Activated CD4-positive, alpha-beta T cell treated with anti-CD3 and anti-CD28 coated beads, Interleukin-2, amount 50 U/mL, for 48 hours (primary cell): ENCODE results near the gene RAB3GAP1.
"Not testable (repeated sequence)": the region's sequence is repeated elsewhere in the genome, so short reads cannot be mapped to it uniquely, and the experiment has no call there.

ENCODE experiments used
- DNase-seq, 2 experiments: peaks; one replicate each; pipeline ENCODE4 v3.0.0-alpha.2; 2020

Gene RAB3GAP1

DNA sequence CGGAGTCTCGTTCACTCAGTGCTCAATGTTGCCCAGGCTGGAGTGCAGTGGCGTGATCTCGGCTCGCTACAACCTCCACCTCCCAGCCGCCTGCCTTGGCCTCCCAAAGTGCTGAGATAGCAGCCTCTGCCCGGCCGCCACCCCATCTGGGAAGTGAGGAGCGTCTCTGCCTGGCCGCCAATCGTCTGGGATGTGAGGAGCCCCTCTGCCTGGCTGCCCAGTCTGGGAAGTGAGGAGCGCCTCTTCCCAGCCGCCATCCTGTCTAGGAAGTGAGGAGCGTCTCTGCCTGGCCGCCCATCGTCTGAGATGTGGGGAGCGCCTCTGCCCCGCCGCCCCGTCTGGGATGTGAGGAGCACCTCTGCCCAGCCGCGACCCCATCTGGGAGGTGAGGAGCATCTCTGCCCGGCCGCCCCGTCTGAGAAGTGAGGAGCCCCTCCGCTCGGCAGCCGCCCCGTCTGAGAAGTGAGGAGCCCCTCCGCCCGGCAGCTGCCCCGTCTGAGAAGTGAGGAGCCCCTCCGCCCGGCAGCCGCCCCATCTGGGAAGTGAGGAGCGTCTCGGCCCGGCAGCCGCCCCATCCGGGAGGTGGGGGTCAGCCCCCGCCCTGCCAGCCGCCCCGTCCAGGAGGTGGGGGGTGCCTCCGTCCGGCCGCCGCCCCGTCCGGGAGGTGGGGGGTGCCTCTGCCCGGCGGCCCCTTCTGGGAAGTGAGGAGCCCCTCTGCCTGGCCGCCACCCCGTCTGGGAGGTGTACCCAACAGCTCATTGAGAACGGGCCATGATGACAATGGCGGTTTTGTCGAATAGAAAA, 53.6 kb downstream of the RAB3GAP1 start:
- DNase-seq: not testable (repeated sequence)

- DNase-seq: no peak
Observed at GRCh38 chr2:135113322-135113721, 61.2 kb downstream of the RAB3GAP1 start.

GRCh38 chr2:135119582-135119981, 67.5 kb downstream of the RAB3GAP1 start:
- DNase-seq: no peak

- DNase-seq: no peak
Observed at GRCh38 chr2:135121016-135121657, 69.0 kb downstream of the RAB3GAP1 start.

DNA sequence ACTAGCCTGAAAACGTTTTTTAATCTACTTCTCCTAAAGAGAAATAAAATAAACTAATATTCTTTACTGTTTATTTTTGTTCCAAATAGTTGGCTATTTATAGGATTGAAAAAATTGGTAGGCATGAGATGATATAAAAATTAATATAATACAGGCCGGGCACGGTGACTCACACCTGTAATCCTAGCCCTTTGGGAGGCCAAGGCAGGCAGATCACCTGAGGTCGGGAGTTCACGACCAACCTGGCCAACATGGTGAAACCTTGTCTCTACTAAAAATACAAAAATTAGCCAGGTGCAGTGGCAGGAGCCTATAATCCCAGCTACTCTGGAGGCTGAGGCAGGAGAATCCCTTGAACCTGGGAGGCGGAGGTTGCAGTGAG, 69.6 kb downstream of the RAB3GAP1 start:
- DNase-seq: not testable (repeated sequence)

- DNase-seq: no peak
Observed at GRCh38 chr2:135124924-135125886, 73.1 kb downstream of the RAB3GAP1 start.

DNA sequence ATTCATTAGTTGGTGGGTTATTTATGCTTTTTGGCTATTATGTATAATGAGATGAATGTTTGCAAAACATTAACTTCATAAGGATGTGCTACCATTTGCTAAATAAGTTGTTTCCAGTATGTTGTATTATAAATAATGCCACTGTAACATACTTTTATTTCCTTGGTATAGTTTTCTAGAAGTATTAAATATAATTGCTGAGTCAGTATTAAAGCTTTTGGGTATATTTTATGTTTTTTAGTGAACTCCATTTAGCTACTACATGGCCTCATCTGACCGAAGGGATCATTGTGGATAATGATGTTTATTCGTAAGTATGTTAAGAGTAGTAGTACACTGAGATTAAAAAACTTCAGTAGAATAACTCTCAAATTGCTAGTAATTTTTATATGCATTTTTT, 73.8 kb downstream of the RAB3GAP1 start:
- no peak for DNase-seq

DNA sequence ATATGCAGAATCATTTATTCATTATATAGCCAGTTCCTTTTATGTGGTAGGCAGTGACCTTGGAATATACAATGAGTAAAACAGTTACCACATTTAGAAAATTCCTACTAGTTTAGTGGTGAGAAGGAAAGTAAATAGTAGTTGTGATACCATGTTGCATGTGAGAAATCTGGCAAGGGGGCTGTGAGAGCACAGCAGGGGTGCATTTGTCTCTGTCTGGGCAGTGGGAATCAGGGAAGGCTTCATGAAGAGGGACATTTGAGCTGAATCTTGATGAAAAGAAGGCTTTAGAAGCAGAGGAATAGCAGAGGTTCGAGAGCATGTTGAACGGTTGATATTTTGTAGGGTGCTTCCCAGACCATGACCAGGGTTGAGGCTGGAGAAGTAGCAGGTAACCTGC, 78.7 kb downstream of the RAB3GAP1 start:
- no peak for DNase-seq

GRCh38 chr2:135132314-135132713, 80.2 kb downstream of the RAB3GAP1 start:
- no peak for DNase-seq

GRCh38 chr2:135140606-135141005, 88.5 kb downstream of the RAB3GAP1 start:
- no peak for DNase-seq

GRCh38 chr2:135142323-135142722, 90.2 kb downstream of the RAB3GAP1 start:
- DNase-seq: no peak

DNA sequence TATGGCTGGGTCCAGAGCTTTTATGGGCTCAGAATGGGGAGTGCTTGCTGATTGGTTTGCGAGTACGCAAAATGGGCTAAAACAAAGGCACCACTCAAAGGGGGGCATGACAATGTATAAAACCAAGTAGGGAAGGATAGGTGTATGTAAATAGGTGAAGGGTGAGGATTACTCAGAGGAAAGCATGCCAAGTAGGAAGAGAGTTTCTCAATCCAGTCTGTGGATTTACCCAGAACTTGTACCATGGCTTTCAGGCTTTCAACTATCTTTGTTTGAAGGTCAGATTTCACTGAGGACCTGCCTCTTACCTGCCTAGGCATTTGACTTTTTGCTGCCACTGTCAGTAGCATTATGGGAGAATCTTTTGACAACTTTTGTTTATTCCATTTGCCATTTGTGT, 92.3 kb downstream of the RAB3GAP1 start:
- DNase-seq: no peak

- DNase-seq: no peak
Observed at GRCh38 chr2:135149251-135149650, 97.2 kb downstream of the RAB3GAP1 start.

DNA sequence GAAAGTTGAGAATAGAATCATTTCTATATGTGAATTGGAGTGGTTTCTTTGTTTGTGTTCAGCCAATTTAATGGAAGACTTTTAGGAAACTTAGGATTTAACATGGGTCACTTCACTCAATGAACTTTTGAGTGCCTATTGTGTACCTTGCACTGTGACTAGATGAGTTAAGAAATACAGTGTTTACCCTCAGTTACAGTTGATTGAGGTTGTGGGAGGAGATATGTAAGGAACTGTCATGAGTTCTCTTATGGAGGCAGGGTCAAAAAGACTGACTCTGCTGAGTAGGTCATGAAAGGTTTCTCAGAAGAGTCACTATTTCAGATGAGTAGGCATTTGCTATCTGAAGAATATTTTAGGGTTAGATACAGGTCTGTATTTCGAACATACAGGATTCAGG, 98.6 kb downstream of the RAB3GAP1 start:
- no peak for DNase-seq

DNA sequence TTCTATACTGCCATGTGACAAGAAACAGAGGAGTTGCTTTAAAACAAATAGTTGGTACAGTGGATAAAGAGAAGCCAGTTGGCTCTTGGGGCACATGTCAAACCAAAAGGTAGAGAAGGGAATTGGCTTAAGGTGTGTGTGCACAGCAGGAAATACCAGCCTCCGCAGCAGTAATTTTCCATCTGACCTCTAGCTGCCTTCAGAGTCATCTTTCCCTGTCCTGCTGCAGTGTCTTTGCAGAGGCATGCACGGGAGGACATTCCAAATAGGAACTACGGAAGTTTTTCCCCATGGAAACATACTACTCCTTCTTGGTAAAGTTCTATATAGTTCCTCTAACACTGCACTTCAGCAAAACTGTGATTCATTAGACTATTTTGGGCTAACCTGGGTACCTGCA, 99.5 kb downstream of the RAB3GAP1 start:
- DNase-seq: no peak

DNA sequence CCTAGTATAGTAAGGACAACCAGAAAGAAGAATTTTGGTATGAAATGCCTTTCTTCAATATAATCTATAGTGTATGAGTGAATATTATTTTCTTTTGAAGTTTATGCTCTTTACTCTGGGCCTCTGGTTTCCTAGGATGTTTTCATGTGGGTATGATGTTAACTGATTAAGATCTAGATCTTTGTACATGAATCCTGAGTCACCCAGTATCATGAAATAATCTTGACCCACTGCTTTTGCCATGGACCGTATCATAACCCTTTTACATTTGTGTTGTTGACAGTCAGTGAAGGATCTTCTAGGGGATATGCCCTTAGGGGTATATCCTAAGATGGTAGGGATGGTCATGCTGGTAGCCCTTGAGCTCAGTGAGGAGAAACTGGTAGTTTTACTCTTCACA, 100.3 kb downstream of the RAB3GAP1 start:
- DNase-seq: no peak

GRCh38 chr2:135154962-135155361, 102.9 kb downstream of the RAB3GAP1 start:
- no peak for DNase-seq

GRCh38 chr2:135157856-135158255, 105.8 kb downstream of the RAB3GAP1 start:
- DNase-seq: no peak

DNA sequence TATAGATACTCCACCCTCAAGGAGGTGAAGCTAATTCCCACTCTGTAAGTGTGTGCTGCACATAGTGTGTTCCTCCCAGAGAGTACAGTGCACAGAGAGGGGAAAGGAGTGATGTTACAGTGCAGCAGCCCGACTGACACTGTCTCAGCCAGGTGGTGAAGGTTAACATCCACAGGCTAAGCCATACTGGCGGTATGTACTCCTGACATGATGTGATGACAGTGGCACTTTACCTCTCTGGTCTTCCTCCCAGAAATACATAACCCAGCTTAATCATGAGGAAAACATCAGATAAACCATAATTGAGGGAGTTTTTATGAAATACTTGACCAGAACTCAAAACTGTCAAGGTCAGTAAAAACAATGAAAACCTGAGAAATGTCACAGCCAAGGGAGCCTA, 107.1 kb downstream of the RAB3GAP1 start:
- no peak for DNase-seq

GRCh38 chr2:135162377-135162776, 110.3 kb downstream of the RAB3GAP1 start:
- no peak for DNase-seq

DNA sequence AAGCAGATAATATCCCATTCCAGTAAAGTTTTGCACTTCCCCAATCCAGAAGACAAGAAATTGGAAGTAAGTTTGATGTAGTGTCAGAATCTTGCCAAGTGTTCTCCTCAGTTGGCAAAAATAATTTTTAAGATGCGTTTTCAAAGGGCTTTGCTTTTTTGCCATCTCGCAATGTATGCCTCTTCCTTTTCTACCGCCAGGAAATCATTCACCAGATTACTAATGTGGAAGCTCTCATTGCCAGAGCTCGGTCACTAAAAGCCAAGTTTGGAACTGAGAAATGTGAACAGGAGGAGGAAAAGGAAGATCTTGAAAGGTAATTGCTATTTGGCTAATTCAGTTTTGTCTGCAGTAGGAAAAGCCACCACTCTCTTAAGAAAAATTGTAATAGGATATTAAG, 110.7 kb downstream of the RAB3GAP1 start:
- DNase-seq: no peak

DNA sequence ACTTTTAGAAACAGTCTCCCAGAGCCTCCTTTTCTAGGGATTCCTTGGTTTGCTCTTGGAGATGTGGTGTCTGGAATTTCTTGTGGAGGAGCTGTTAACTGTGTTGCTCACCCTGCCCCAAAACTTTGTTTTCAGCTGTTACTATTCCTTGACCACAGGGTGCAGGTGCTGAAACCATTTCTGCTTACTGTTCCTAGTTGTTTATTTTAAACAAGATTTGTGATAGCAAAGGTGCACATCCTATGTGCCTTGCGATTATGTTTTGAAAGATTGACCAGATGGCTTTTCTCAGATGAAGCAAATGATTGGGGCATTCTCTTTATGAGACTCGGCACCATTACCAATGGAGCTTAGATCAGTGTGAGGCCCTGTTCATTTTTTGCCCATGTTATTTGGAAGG, 111.2 kb downstream of the RAB3GAP1 start:
- DNase-seq: no peak

- DNase-seq: no peak
Observed at GRCh38 chr2:135163901-135164300, 111.8 kb downstream of the RAB3GAP1 start.
